ENCODE measurements around the gene PLA2R1.
"Not testable (repeated sequence)": the region's sequence is repeated elsewhere in the genome, so short reads cannot be mapped to it uniquely, and the experiment has no call there.

PLA2R1 gene

DNA sequence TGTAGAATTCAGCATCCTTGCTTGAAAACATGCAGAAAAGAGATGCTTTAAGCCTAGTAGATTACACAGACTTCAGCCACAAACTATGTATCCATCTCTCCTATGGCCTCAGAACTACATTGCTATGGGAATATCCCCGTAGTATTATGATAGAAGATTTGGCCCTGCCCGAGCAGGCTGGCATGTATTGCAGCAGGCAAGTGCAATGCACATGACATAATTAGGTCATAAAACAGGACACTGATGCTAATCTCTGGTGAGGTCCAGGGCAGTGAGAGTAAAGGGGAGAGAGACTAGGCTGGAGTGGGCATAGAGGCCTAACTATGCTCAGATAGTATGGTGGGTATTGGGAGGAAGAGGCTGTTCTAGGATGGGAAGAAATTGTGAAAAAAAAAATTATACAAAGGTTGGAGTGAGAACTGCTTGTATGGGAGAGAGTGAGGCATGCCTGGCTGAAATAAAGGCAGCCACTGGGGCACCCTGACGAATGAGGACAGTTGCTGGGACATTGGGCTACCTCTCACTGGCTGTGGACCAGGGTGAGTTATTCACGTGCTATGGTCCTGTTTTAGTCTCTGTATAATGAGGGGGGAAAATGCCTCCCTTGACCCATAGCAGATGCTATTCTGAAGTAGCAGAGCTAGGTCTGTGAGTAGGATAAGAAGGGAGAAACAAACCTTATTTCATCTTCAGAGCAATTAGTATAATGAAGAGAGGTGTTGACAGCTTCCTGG lies 1.6 kb upstream of the PLA2R1 start:
- DNase-seq (ENCODE audit: low read depth), result no peak

DNA sequence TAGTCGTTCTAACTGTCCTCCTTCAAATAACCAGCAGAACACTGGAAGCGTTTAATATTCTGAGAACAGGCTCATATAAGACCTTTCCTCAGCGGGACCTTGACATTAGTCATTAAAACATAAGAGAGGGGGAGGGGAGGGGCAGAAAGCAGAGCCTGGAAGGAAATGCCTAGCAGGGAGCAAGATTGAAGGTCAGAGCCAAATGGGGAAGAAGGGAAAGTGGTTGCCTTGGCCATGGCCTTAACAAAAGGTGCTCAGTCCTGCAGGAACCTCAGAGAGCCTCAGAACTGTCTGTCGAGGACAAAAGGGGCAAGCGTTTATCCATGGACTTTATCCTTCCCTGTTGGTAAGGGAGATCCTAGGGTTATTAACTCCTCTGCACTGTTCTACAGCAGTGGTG lies 856 bp upstream of the PLA2R1 start:
- no peak for DNase-seq (ENCODE audit: low read depth)

DNA sequence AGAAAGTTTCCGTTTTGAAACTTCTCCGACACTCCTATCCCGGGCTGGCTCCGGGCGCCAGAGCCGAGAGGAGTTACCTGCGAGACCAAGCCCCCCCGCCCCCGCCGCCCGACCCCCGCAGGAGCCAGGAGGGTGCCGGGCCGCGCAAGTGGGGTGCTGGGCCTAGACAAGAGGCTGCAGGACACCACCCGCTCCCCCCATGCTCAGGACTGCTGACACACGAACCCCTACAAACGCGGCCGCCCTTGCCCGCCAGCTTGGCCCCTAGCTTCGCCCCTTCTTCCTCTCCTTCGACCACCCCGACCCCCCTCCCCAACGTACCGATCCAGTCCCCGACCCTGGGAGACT lies 497 bp downstream of the PLA2R1 start:
- no peak for DNase-seq (ENCODE audit: low read depth)

DNA sequence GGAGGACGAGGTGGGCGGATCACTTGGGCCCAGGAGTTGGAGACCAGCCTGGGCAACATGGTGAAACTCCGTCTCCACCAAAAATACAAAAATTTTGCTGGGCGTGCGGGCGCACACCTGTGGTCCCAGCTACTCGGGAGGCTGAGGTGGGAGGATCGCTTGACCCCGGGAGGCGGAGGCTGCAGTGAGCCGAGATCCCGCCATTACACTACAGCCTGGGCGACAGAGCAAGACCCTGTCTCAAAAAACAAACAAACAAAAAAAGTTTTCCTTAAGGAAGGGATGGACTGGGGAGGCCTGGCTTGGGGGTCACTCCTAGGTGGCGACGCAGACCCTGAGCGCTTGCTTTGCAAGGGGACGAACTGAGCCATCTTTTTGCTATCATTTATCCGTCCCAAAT lies 882 bp downstream of the PLA2R1 start:
- no peak for DNase-seq (ENCODE audit: low read depth)

DNA sequence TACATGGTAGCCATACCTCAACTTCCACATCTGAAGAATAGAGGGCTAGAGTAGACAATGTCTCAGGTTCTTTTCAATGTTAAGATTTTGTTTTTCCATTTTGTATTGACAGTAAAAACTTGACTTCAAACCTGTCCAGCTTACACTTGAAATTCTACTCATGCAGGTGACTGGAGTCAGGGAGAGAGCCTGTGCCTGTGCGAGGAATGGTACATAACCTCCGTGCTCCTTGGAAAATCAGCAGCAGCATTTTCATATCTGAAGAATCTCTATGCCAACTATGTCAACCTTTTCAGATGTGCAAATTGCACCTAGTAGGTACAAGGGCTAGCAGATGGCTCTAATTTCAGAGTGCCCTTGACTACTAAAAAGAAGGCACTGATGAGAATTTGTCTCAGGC lies 2.1 kb downstream of the PLA2R1 start:
- DNase-seq (ENCODE audit: low read depth), result no peak

DNA sequence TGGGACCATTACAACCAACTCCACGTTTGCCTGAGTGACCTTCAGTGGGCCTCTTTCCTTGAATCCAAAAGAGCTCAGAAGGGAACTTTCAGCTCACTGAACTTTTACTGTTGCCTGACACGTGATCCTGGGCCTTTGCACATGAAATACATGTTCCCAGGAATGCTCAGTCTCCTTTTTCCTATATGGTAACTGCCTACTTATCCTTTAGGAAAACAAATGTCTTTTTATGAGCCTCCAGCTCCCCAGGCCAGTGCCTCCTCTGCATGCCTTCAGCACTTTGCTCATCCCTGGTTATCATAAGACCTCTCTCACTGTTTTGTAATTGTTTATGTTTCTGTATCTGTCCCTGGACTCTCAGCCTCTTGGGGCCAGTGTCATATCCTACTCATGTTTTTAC lies 5.1 kb downstream of the PLA2R1 start:
- DNase-seq (ENCODE audit: low read depth), result no peak

DNA sequence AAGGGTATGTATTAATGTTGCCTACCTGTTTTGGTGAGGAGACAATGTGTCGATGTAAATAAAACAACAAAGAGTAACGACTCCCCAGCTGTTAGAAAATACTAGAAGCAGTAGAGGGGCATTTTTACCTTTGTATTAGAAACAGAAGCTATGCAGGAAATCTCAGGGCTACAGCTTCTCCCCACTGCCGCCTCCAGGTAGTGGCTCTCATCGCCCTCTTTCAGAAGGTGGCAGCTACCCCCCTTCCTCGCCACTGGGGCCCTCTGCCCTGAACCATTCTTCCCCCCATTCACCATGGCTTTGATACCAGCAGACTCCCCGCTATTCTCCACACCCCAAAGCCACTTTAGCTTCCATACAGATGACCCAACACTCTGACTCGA lies 6.7 kb downstream of the PLA2R1 start:
- DNase-seq (ENCODE audit: low read depth), result no peak

DNA sequence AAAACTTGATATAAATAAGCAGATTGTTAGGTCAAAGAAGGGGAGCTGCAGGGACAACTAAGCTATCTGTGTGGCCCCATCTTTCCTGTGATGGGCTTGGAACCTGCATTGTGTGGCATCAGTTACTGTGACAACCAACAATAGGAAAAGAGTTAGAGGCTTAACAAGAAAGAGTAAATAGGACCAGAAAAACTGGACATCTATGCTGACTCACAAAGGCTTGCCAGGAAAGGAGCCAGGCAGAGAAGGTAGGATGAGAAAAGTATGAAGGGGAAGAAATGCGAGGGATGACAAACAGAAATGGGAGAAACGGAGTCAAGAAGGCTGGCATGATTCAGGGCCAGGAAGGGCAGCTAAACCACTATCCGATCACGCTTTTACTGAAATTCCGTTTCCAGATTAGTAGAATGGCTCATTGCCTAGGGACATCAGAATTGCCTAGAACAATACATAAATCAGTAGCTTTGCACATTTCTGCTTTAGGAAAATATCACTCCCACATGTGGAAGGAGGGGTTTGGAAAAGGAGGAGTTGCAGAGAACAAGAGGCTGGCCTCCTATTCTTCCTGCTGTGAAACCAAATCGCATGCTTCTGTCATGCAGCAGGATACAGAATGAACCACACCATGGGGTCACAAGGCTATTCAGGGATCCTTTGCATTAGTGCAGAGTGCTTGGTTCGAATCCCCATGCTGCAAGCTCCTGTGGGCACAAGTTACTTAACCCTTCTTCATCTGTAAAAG lies 7.3 kb downstream of the PLA2R1 start:
- no peak for DNase-seq (ENCODE audit: low read depth)

DNA sequence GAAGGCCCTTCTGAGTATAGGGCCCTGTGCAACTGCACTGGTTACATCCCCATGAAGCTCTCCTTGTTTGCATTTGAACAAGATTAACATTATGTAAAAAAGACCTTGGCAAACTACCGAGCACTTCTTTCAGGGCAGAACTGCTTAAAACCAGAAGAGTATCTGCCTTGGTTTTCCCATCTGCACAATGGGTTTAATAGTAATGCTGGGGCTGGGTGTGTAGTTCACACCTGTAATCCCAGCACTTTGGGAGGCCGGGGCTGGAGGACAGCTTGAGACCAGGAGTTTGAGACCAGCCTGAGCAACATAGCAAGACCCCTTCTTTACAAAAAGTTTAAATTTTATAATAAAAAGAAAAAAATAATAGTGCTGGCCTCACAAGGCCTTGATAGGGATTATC lies 8.5 kb downstream of the PLA2R1 start:
- no peak for DNase-seq (ENCODE audit: low read depth)

DNA sequence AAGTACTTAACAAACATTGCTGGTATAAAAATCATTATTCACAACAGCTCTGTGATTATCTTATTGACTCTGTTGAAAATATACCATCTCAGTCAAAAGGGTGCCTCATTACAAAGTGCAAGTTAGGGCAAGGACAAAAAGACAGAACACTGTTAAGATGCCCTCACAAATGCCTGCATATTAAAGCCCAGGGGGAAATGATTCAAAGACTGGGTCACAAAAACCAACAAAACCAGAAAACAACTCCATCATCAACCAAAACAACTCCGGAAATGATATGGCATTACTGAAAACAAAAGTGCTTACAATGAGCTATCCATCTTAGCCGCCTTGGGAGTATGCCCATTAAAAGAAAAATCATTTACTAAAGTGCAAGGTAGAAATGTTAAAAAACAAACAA lies 9.9 kb downstream of the PLA2R1 start:
- no peak for DNase-seq (ENCODE audit: low read depth)

DNA sequence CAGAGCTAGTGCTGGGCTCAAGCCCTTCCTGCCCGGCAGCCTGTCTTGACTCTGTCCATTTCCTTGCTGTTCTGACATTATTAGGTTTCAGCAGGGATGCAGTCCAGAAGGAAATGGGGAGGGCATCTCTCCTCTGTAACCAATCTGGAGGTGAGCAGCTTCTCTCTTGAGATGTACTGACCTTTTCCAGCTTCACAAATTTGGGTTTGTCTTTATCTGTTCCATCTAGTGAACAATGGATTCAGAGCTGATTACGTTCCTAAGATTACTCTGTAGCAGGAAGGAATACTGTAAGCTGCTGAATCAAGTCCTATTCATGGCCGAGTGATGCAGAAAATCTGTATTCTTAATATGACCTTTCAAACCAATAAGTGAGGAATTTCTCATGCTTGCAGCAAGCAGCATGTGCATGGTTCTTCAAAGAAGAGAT lies 11.0 kb downstream of the PLA2R1 start:
- no peak for DNase-seq (ENCODE audit: low read depth)

DNA sequence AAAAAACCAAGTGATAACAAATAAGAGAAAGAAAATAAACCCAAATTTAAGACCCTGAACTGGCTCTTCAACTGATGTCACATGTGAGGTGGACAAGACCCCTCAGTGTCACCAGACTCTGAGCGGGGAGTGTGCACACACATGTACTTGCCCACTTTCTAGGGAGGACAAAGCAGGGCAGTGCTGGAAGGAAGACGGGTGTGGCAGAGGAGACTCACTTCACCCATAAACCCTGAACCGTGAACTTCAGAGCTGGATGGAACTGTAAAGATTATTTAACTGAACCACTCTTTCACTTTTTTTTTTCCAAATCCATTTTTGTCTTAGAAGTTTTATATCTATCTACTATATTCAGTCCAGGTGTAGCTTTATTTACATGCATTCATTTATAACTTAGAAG lies 12.3 kb downstream of the PLA2R1 start:
- DNase-seq (ENCODE audit: low read depth), result no peak

DNA sequence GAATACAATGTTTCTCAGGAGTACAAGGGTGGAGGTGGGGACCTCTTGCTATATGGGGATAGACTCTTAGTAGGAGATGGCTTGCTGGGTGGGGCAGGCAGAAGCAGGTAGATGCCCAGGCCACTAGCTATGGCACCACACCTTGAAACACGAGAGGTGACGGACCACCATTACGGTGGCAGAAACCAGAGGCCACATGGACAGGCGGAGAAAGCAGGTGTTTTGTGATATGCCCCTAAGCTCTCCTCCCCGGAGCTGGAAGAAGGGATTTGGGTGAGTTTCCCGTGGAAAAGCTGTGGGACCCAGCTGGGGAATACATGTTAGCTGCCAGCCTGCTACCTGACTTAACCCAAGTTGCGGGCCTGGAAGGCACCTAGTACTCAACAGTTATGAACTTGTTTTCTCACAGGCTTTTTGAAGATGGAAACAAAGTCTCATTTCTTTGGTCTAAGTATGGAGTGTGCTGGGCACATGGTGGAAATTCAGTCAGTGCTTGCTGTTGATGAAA lies 16.7 kb downstream of the PLA2R1 start:
- no peak for DNase-seq (ENCODE audit: low read depth)

DNA sequence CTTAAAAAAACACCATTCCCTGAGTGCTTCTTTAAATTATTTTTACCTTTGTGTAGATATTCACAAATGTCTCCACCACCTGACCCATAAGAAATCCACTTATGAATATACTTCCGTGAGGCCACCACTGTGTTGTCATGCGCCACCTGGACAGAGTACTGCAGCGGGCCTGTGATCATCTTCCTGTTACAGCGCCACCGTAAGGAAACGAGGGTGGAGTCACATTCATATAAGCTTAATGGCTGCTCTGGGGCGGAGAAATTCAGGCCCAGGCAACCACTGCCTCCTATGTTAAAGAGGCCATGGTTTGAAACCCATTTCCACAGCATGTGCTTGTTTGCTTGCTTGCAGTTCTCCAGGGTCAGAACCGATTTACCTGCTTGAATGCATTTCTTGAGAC lies 17.7 kb downstream of the PLA2R1 start:
- no peak for DNase-seq (ENCODE audit: low read depth)

DNA sequence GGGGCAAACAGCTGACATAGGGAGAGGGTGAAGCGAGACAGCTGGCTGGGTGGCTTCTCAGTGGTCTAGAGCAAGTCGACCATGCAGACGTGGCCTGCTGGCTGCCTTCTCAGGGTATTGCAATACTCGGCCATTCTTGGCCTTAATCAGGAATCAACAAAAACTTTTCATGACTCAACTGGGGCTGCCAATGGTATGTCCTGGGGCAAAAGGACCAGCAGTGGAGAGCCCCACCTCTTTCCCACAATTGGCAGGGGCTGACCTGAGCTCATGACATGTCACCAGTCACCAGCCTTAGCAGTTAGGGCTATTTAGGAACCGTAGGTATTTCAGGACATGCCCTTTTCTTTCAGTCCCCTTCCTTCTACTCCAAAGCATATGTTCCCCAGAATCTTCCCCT lies 19.1 kb downstream of the PLA2R1 start:
- DNase-seq (ENCODE audit: low read depth), result no peak

DNA sequence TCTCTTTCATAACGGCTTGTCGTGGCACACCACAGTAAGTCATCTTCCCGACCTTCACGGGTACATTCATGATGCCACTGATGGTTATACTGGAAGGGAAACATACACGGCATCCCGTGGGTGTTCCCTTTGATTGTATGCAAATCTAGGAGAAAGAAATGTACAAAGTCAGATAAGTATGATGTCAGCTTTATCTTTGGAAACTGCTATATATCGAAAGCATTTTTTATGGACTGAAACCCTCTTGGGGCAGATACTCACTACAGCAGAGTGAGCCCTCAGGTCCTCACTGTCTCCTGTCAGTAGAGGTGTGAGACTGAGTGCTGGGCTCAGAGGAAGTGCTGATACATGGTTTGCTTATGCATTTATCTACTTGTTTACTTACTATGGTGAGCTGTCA lies 20.4 kb downstream of the PLA2R1 start:
- DNase-seq (ENCODE audit: low read depth), result no peak

DNA sequence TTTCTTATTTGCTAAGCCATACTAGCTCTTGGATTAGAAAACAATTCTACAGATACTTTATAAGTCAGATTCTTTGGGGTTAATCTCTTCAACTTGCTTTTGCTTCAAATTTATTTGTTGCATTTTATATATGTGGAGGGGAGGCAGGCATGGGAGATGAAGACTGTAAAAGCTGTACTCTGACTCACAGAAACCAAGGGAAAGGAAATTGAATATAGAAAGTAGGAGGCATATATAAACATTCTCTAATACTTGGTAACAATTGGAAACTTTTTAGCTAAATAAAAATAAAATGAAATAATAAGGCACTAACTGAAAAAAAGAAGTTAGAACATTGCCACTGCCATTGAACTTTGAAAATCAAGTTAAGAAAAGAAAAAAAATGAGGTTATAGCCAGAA lies 21.3 kb downstream of the PLA2R1 start:
- no peak for DNase-seq (ENCODE audit: low read depth)

DNA sequence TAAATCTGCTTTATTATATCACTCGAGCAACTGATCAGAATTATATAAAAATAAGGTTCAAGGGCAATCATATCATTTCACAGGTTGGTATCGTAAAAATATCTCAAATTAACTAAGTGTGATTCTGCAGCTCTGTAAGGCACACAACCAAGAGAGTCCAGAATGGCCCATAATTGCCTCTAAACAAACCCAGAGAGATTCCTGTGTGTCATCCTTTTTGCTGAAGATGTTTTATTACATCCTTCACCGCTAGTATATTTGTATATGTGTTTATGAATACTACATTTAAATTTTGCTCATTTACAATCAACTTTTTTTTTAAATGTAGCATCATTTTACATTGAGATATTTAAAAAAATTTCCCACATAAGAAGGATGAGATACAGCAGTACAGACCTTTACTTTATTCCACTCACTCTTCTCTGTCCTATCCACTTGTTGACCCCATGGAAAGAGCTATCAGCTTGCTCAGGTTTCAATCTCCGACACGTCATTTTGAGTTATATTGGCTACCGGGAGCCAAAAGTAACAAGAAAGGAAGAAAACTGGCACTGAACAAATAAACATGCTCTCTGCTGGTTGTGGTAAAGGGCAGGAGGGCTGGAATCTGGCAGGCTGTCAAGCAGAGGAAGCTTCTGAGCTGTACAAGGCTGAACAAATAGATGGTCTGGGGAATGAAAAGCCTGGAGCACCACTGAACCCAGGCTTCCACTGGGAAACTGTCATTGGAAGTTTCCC lies 23.1 kb downstream of the PLA2R1 start:
- peak; percentile 34 for DNase-seq (ENCODE audit: low read depth)

DNA sequence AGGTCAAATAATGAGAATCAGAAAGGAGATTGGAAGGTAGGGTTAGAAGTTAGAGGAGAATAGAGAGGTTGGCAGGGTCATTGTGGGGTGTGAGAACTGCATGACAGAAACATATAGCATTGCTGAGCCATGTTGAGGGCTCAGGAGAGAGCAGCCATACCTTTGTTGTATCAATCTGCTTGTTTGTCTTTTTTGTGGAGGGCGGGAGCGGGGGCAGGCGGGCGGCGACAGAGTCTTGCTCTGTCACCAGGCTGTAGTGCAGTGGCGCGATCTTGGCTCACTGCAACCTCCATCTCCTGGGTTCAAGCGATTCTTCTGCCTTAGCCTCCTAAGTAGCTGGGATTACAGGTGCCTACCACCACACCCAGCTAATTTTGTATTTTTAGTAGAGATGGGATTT lies 23.8 kb downstream of the PLA2R1 start:
- DNase-seq (ENCODE audit: low read depth), result not testable (repeated sequence)

DNA sequence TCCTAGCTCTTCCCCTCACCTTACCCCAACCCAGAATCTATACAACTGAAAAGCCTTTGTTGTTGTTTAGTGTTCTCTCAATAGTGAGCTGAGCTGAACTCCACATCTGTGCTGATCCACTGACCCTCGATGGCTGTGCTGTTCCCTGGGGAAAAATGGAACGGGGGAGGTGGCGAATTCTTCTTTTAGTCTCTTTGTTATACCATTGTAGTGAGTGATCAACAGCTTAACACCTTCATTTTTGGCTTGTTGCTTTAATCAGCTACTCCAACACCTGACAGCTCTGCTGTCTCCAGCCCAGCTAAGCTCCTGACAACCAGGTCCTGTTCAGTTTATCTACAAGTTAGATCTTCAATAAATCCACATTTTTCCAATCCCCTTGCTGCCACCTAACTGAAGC lies 25.7 kb downstream of the PLA2R1 start:
- DNase-seq (ENCODE audit: low read depth), result no peak

DNA sequence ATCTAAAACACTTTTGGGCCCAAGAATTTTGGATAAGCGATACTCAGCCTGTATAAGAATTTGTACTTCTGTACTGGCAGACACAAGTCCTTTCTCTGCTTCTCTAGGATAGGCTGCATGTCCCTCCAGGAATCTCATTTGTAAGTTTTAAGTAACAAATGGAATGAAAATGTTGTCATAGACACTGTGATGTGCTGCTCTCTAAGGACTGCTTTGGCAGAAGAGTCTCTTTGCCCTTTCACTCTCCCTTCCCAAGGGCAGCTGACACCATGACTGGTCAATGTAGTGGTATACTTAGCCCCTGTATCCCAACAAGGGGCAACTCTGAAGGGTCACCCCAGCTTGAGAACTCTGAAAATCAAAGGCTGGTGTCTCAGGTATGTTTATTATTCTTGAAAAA lies 27.3 kb downstream of the PLA2R1 start:
- DNase-seq (ENCODE audit: low read depth), result no peak

DNA sequence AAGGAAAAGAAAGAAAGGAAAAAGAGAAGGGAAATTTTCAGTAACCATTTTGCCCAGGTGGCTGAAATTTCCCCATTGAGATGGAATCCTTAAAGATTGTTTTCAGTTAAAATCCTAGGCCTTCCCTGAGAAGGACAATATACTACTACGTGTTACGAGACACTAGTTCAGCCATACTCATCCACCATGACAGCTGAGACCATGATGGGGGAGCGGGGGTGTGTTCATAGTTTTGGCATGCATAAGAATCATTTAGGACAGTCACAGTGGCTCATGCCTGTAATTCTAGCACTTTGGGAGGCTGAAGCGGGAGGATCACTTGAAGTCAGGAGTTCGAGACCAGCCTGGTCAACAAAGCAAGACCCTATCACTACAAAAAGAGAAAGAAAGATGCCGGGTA lies 28.0 kb downstream of the PLA2R1 start:
- DNase-seq (ENCODE audit: low read depth), result no peak

DNA sequence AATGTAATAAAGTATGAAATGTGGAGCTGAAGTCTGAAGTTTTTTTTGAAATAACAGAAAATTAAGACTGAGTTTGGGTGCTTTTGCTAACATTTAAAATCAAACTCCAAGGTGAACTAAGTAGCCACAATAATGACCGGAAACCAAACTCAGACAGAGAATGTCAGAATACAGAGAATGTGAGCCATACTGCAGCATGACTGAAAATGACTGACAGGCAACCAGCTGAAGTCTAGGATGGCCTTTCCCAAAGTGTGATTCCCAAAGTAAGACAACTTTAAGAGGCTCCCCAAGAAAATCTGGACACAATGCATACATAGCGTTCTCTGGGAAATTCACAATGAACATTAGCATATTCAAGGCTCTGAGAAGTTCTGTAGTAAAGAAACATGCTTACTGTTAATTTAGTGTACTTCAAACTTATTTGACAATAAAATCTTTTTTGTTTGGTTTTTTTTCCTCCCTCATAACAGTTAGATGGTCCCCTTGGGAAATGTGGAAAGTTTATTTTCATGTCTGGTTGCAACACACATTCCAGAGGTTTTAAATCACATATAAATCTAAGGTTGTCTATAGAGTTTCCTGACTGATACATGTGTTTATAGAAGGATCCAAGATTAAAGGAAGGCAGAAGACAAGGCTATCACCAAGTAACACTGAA lies 28.6 kb downstream of the PLA2R1 start:
- no peak for DNase-seq (ENCODE audit: low read depth)
